HK-2 (cell line): Measurements from ENCODE around the gene SPRY4.
A peak's percentile ranks its signal among the peaks of the same experiment; 100 is the strongest.
"Not testable (repeated sequence)": the region's sequence is repeated elsewhere in the genome, so short reads cannot be mapped to it uniquely, and the experiment has no call there.

Source experiments
- DNase-seq: peaks from one replicate; pipeline ENCODE4 v3.0.0-alpha.2; 2018; ENCODE audit not compliant: unreplicated experiment

SPRY4 gene, protein sequence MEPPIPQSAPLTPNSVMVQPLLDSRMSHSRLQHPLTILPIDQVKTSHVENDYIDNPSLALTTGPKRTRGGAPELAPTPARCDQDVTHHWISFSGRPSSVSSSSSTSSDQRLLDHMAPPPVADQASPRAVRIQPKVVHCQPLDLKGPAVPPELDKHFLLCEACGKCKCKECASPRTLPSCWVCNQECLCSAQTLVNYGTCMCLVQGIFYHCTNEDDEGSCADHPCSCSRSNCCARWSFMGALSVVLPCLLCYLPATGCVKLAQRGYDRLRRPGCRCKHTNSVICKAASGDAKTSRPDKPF

DNA sequence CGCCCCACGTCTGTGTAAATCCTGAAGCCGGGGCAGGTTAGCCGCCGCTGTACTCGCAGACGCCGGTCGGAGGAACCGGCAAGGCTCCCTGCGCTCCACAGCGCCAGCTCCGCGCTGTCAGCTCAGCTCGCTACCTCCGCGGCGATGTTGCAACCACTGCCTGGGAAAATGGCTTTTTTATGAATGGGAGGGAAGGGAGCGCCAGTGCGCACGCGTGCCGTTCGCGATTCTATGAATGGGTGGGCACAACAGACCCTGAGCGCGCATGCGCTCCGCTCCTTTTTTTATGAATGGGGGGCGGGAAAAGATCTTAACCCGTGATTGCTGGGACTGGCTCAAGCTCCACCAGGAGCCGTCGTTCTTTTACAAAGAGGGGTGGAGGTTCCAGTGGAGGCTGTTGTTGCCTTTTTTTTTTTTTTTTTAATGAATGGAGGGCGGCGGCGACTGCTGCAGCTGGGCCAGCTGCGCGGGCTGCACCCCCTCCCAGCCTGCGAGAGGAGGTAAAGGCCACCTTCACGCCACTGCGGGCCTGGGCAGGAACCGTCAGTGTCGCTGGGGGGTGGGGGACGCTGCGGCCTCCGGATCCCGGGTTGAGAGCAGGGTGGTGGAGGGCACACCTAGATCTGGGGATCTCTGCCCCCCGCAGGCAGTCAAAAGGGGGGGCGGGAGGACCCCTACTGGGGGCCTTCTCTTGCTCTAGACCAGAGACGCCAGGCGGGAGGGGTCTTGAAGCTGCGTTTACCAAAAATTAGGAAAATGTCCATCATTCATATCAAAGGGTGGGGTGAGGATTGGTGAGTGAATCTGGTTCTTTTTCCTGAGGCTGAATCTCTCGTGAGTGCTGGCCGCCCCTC is at the start of gene SPRY4:
Gene SPRY4 (minus strand): TSS at position 151 of the 854 bp plus-strand sequence. CDS start 9,913 bp downstream, outside the sequence.
- DNase-seq = peak; percentile 91

DNA sequence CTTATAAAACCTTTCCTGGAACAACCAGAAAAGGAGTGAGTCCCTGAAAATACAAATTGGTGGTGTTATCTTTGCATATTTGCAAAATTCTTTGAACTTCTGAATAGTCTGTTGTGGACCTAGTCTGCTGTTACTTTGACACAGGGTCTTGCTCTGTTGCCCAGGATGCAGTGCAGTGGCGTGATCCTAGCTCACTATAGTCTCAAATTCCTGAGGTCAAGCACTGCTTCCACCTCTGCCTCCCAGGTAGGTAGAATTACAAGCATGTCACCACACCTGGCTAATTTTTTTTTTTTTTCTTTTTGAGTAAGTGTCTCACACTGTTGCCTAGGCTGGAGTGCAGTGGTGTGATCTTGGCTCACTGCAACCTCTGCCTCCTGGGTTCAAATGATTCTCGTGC is 43.7 kb upstream of the SPRY4 start:
- no peak for DNase-seq

DNA sequence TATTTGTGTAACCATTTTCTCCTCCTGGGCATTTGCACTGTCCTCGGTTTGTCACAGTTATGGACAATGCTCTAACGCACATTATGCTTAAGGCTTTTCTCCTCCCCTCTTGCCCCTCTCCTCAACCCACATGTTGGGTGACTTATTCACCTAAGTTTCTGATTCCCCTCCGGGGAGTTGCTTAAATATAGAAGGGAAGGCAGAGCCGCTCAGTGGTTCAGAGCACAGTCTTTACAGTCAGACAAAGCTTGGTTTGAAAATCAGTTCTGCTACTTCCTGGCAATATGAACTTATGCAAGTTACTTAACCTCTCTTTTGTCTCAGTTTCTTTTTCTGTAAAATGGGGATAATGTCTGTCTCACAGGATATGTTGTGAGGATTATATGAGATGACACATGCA is 41.2 kb upstream of the SPRY4 start:
- DNase-seq = no peak

DNA sequence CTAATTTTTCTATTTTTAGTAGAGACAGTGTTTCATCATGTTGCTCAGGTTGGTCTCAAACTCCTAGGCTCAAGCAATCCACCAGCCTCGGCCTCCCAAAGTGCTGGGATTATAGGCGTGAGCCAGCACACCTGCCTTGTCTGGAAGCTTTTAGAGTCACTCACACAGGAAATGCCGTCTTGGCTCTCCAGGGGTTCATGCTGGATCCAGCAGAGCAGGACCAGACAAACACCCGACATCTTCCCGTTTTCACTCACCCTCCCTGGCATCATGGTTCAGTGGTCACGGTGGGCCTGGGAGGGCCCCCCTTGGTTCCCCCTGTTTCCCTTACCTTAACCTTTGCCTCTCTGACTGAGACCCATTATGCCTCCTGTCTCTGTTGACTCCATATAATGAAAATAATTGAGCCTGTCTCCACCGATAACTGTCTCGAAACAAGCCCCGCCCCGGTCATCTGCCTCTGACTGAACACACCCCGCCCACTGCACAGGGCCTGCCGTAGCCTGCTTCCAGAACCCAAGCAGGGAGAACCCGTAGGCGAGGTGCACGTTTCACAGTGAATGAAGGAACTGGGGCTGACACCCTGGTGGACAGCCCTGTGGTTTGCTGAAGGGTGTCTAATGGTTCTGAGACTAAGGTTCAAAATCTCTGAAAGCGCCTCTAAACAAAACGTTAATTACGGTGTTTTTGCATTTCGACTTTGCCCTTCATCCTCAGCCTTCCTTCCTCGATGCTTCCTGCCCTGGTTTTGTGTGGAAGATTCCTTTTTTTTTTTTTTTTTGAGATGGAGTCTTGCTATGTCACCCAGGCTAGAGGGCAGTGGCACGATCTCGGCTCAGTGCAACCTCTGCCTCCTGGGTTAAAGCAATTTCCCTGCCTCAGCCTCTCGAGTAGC is 39.7 kb upstream of the SPRY4 start:
- DNase-seq = no peak

DNA sequence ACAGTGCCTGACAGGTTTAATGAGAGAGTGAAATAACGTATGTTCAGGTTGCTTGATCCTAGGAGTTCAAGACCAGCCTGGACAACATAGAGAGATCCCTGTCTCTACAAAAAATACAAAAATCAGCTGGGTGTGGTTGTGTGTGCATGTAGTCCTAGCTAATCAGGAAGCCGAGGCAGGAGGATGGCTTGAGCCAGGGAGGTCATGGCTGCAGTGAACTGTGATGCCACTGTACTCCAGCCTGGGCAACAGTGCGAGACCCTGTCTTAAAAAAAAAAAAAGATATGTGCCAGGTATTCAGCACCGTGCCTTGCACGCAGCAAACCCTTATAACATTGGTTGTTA is 38.8 kb upstream of the SPRY4 start:
- no peak for DNase-seq

DNA sequence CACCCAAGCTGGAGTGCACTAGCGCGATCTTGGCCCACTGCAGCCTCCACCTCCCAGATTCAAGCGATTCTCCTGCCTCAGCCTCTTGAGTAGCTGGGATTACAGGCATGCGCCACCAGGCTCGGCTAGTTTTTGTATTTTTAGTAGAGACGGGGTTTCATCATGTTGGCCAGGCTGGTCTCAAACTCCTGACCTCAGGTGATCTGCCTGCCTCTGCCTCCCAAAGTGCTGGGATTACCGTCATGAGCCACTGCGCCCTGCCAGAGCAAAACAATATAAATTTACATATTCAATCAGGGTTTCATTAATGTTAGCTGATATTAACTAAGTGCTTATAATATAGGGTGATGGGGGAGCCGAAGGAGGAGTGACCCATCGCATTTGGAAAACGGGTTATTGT is 37.4 kb upstream of the SPRY4 start:
- not testable (repeated sequence) for DNase-seq

DNA sequence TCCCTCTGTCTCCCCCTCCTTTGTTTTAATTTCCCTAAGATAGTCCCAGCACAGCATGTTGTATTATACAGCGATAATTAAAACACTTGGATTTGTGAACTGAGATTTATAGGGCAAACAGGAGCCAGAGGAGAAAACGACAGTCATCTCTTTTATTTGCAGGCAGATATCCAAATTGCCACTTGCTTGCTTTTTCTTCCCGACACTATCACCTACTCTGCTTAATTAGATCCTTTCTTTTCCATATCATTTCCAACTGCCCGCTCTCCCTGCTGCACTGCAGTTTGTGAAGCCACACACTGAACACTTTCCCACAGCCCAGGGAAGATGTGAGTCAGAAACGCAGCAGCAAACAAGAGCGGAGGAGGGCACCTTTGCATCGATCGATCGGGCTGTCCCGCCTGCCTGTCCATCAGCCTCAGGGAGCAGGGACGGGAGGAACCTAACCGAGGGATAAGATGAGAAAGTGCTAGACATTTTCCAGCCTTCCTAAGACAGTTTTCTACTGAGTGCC is 35.8 kb upstream of the SPRY4 start:
- DNase-seq = peak; percentile 31

DNA sequence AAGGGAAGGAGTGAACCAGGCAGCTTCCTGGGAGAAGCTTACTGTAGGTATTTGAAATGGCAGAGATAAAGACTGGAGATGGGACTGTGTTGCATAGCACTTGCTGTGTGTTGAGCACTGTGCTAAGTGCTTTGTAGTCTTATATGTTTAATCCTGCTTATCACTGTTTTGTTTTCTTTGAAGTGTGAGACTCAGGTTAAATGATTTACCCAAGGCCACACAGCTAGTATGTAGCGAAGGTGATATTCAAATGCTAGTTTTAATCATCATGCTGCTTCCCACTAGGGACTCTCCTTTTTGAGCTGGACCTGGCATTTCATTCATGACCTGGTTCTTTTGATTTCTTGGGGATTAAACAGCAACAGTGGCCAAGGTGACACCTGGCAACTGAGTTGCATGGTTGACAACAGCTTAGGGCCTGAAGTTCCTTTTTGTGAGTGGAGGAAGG is 35.3 kb upstream of the SPRY4 start:
- DNase-seq = no peak

DNA sequence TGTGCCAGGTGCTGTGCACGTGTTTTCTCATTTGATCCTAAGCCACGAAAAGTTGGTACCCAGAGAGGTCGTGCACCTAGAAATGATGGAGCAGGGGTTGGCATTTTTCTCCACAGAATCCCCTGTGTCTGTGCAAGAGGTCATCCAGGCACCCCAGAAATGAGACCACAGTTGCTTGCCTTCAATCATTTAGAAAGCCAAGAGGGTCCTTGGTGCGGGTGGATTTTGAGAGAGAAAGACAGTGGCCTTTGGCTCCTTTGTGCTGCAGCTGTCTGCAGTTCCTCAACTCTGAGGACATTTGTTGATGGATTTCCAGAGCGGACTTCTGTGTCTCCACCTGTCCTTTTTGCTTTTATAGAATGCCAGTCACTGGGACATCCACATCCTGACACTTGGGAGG is 33.8 kb upstream of the SPRY4 start:
- DNase-seq = no peak

DNA sequence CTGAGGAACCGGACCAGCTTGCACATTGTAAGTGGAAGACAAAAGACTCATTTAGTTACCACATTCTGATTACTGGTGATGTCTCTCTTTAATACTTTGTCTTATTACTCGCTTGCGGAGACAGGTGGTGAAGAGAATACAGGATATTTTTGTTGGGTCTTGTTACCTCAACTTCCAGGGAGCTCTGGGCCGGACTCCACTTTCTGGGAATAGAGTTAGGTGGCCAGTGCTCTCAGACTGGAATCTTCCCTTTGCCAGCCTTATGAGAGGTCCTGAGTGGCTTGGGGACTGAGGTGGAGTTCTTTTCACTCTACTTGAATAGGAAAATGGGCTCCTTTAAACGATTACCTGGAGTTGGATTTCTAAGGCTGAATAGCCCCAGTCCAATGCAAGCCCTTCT is 33.3 kb upstream of the SPRY4 start:
- no peak for DNase-seq

DNA sequence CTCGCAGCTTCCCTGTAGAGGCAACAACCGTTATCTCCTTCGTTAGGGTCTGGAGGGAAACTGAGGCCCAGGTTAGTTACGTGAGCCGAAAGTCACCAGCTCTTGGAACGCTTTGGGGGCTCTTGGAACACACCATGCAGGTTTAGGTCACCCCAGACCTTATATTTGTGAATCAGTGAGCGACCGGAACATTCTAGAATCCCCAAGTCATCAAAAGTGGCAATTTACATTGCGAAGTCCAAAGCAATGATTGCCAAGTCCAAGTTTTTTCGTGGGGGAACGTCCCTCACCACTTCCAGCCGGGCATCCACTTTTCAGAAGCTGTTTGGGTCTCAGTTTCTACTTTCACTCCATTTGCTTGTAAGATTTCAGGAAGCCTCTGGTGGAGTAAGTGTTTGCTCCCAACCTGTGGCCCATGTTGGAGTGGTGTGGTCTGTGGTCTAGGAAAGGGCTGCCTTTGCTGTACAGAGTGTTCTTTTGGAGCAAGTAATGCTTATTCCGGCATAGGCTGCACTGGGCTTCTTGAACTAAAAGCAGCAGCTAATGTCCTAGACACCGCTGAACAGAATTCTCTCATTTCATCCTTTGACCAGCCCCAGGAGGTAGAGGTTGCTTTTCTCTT is 32.8 kb upstream of the SPRY4 start:
- no peak for DNase-seq

DNA sequence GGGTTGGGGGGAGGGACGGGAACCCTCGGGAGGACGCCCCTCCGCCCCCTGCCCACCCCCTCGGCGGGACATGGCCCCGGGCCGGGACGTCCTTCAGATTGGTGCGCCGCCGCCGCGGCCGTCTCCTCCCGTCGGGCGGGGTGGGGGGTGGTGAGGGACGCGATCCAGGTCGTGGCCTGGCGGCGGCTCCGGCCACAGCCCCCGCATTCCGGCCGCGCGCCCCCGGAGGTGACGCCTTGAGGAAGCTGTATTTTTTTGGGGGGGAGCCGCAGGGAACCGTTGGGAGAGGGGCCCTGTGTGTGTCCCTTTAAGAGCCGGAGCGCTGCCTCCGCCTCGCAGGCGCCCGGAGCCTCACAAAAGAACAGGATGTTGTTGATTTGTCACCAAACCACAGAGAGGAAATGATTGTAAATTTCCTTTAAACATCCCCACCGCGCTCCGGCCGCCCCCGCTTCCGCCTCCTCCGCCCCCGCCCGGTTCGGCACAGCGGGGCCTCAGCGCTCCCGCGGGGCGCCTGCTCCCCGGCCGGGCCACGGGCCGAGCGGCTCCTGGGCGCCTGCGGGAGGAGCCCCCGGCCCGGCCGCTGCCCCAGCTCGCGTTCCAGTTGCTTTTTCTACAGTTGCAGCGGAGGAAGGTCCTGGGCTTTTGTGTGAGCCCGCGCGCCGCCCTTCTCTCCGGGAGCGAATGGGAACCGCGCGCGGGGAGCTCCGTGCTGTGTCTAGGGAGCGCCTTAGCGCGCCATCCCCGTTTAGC is 32.1 kb upstream of the SPRY4 start:
- peak; percentile 72 for DNase-seq

DNA sequence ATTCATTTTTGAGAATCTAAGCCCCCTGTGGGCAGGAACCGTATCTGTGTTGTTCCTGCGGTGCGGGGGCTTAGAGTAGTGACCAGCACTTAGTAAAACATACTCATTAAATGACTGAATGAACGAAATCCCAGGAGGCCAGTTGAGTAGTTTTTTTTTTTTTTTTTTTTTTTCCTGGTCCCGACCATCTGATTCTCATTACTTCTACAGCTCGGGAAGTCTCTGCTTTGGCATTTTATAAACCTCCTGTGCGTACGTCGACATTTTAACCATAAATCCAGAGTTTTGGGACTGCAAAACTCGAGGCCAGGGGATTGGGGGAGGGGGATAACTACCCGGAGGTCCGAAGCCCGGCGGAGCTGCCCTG is 31.5 kb upstream of the SPRY4 start:
- DNase-seq = no peak

DNA sequence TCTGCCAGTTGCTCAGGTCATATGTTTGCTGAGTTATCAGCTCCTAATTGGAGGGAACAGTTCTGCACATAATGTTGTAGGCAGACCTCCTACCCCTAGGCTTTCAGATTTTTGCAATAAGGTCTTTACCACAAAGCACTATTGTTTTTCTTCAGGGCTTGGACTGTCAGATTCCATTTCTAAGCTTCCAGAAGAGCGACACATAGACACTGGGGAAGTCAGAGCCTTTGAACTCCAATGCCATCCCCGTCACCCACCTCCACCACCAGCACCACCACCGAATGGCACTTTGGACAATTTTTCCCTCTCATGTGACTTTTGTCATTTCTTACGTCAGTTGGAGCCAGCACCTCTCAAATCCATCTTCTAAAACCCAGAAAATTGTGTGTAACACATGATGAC is 28.3 kb upstream of the SPRY4 start:
- DNase-seq = no peak

DNA sequence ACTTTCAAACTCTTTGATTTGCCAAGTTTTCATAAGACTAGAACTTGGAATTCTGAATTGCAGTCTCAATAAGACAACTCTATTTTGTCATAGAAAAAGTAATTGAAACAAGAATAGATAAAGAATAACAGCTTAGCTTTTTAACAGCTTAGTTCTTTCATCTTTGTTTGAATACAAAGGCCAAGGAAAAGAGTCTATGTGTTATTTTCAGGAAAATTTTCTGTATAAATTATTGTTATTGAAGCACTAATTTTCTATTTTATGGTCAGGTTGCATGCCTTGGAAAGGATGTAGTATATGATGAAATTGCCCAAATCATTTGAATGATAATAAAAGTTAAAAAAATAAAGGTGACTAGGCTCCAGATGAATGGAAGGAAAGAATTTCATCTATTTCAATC is 25.2 kb upstream of the SPRY4 start:
- no peak for DNase-seq

DNA sequence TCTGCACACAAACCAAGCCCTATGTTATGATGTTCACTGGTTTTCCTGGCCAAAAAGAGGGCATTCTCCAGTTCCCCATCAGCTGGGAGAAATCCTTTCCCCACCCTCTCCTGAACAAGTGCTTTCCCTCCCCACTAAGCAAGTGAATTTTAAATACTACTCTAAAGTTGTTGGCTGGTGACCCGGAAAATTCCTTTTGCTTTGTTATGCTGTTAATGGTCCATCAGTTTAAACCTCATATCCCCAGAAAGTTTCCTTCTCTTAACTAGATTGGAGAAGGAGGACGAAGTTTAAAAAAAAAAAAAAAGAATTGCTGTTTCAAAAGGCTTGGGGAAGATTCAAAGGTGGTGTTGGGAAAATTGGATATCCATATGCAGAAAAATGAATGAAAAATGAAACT is 21.9 kb upstream of the SPRY4 start:
- no peak for DNase-seq

DNA sequence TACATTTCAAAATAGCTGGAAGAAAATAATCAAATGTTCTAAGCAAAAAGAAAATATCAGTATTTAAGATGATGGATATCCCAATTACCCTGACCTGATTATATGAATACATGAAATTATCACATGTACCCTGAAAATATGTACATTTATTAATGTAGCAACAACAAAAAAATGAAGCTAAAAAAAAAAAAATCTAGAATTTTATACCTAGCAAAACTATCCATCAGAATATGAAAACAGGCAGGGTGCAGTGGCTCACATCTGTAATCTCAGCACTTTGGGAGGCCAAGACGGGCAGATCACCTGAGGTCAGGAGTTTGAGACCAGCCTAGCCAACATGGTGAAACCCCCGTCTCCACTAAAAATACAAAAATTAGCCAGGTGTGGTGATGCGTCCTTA is 20.1 kb upstream of the SPRY4 start:
- DNase-seq = not testable (repeated sequence)

DNA sequence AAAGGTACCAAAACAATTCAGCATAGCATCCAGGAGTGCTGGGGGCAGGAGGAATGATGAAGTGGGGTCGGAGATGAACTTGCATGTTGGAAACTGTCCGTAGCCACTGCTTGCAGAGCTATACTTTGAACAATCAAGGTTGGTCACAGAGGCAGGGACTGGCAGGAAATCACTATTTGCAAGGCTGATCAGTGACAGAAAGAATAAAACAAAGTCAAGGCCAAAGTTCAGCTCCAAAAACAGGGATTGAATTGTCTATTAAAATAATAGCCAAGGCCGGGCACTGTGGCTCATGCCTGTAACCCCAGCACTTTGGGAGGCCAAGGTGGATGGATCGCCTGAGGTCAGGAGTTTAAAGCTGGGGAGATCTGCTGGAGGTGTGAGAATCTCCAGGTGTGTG is 18.7 kb upstream of the SPRY4 start:
- no peak for DNase-seq

DNA sequence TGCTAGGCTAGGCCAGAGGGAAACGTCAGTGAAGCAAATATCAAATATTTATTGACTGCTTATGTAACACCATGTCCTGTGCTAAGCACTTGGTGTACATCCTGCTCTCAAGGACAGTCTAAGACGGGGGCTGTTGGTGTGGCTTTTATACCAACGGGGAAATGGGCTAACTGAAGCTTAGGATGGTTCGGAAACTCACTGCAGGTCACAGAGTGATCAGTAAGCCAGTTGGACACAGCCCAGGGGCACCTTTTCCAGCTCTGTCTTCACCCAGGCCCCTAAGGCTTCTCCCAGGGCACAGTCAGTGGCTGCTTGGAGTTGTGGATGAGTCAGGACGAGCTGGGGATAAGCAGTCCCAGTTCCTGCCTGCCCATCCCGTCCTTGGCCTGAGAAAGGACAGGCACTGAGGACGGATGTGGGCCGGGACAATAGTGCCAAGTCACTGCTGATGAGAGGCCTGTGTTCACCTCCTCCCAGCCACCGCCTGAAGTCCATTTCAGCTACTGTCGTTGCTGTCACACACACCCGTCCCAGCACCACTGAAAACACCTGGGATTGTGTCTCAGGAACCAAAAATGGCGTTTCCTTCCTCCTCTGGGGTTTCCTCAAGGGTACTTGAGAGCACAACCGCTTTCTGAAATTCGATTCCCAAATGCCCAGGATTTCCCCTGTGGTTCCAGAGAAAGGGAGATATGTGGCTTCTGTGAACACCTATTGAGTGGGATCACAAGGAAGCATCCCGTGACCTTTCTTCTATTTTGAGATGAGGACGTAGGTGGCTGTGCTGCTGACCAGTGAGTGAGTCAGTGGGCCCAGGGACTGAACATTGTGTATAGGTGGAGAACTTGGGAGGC is 17.5 kb upstream of the SPRY4 start:
- DNase-seq = no peak

DNA sequence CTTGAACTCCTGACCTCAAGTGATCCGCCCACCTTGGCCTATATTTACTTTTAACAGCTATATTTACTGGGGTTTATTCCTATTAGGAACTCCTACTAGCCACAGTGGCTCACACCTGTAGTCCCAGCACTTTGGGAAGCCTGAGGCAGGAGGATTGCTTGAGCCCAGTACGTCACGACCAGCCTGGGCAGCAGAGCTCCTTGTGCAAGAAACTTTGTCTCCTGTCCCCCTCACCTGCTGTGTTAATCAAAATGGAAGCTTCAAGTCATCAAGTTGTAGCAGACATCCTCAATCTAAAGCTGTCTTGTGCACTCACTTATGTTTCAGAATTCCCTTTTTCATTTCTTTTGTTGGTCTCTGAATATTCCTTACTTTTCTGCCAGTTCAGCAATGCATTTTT is 15.0 kb upstream of the SPRY4 start:
- DNase-seq = no peak
